HepG2 (cell line): ENCODE measurements around the gene REPIN1. TPM values are rescaled to one million over a fixed set of nuclear protein-coding genes. Genes with fewer than 3 reads are reported as not detected.

Source experiments
- ATAC-seq: fragments of 200-7000 bp; cut with Tn5 transposase; 3 replicates; pipeline ENCODE4 v1.9.1; 2020; ENCODE audit warnings: mild to moderate bottlenecking, moderate library complexity
- BruUV-seq: library from RNA; stranded (reverse); fragments of 400-500 nt; replicated peaks from 2 replicates; lab custom pipeline; 2021; lab: Mats Ljungman, UMichigan
- CTCF ChIA-PET: fragments of 300-600 bp; formaldehyde crosslinking; extraction: SDS; loops from one replicate; lab custom pipeline; 2021; ENCODE audit warnings: low total read pairs, inconsistent platforms, low intra/inter-chr PET ratio; lab: Yijun Ruan, JAX
- POLR2A ChIA-PET: fragments of 350-600 bp; sonication (Branson Sonifier 250); formaldehyde crosslinking; loops from one replicate; lab custom pipeline; 2020; ENCODE audit warnings: antibody characterized with exemption, inconsistent platforms; lab: Yijun Ruan, JAX
- DNase-seq: peaks from one replicate; pipeline ENCODE4 v3.0.0-alpha.2; 2015; ENCODE audit warnings: low spot score
- FAIRE-seq: peaks from 3 replicates; lab custom pipeline; 2011; peaks lifted over from hg19 to GRCh38; lab: Jason Lieb, UNC
- H2AFZ ChIP-seq: one replicate; pipeline ENCODE4 v1.6.1; 2011; ENCODE audit warnings: low read length, inconsistent platforms
- H3K27ac ChIP-seq: fragments of 300-600 bp; 3 replicates; pipeline ENCODE4 v1.8.0; 2011; ENCODE audit warnings: mixed run types, mild to moderate bottlenecking, mixed read lengths, low read length, inconsistent platforms; ENCODE audit not compliant: insufficient read depth; ENCODE audit errors: extremely low read length
- H3K27me3 ChIP-seq, 2 experiments: fragments of 200-600 bp in 1 of 2; 2 replicates in 1 of 2; 3 replicates in 1 of 2; pipeline versions ENCODE4 v1.6.0 to v1.8.0; 2011; ENCODE audit warnings: low read length in 2 of 2, mild to moderate bottlenecking in 2 of 2, moderate library complexity in 2 of 2, inconsistent platforms in 1 of 2; ENCODE audit not compliant: insufficient read depth in 2 of 2, control insufficient read depth in 1 of 2
- H3K36me3 ChIP-seq, 2 experiments: fragments of 200-600 bp in 1 of 2; replicated peaks in 1 of 2; 2 replicates in 1 of 2; 3 replicates in 1 of 2; pipeline versions ENCODE4 v1.5.1 to v1.8.0; 2011; ENCODE audit warnings: low read length in 2 of 2, inconsistent platforms in 1 of 2; ENCODE audit not compliant: insufficient read depth in 2 of 2, control insufficient read depth in 1 of 2
- H3K4me1 ChIP-seq: 2 replicates; pipeline ENCODE4 v1.5.1; 2012; ENCODE audit warnings: low read length, inconsistent platforms; ENCODE audit not compliant: insufficient read depth
- H3K4me2 ChIP-seq: 2 replicates; pipeline ENCODE4 v1.6.0; 2011; ENCODE audit warnings: low read depth, low read length, inconsistent platforms
- H3K4me3 ChIP-seq, 3 experiments: fragments of 200-600 bp in 1 of 3; sonication (generic), shearing (Covaris generic) in 1 of 3; replicated peaks in 1 of 3; 2 replicates each; pipeline ENCODE4 v1.5.1; 2011 to 2016; ENCODE audit warnings: low read length in 3 of 3, inconsistent platforms in 2 of 3, low read depth in 2 of 3, mild to moderate bottlenecking in 2 of 3, control low read depth in 1 of 3, mixed read lengths in 1 of 3; ENCODE audit not compliant: insufficient read depth in 1 of 3
- H3K79me2 ChIP-seq: one replicate; pipeline ENCODE4 v1.6.1; 2011; ENCODE audit warnings: low read length, inconsistent platforms; ENCODE audit not compliant: insufficient read depth
- H3K9ac ChIP-seq: 2 replicates; pipeline ENCODE4 v1.6.0; 2011; ENCODE audit warnings: mild to moderate bottlenecking, low read depth, low read length, inconsistent platforms; ENCODE audit not compliant: insufficient read depth
- H3K9me3 ChIP-seq: 2 replicates; pipeline ENCODE4 v1.5.1; 2012; ENCODE audit warnings: mild to moderate bottlenecking, low read length
- H4K20me1 ChIP-seq: 2 replicates; pipeline ENCODE4 v1.6.0; 2011; ENCODE audit warnings: inconsistent platforms, mild to moderate bottlenecking, low read length, moderate library complexity; ENCODE audit not compliant: insufficient read depth
- AGO2 ChIP-seq: fragments of 200-400 bp; formaldehyde crosslinking; optimal IDR thresholded peaks from 2 replicates; pipeline ENCODE3; 2017; ENCODE audit warnings: mild to moderate bottlenecking, low read depth, low read length, moderate library complexity
- ATF4 ChIP-seq, 2 experiments: fragments of 450-650 bp in 1 of 2; sonication (generic) in 1 of 2; formaldehyde crosslinking; IDR thresholded peaks; 2 replicates each; pipeline versions ENCODE4 v1.5.0 to v1.8.0; 2020 to 2022; ENCODE audit warnings: mild to moderate bottlenecking in 1 of 2, missing genetic modification reagents in 1 of 2
- GZF1 ChIP-seq: sonication (generic); formaldehyde crosslinking; IDR thresholded peaks from 2 replicates; pipeline ENCODE4 v1.5.1; 2020; ENCODE audit warnings: mild to moderate bottlenecking, missing genetic modification reagents
- NR1H2 ChIP-seq: sonication (generic); formaldehyde crosslinking; IDR thresholded peaks from 2 replicates; pipeline ENCODE4 v1.8.1; 2022; ENCODE audit warnings: low read depth, missing genetic modification reagents, borderline replicate concordance
- PBX3 ChIP-seq: sonication (generic); formaldehyde crosslinking; IDR thresholded peaks from 2 replicates; pipeline ENCODE4 v1.8.1; 2023; ENCODE audit warnings: missing genetic modification reagents, inconsistent platforms, borderline replicate concordance
- SMARCE1 ChIP-seq: fragments of 450-650 bp; IDR thresholded peaks from 2 replicates; pipeline ENCODE4 v1.6.1; 2017; ENCODE audit warnings: borderline replicate concordance
- SNAPC4 ChIP-seq: sonication (generic); formaldehyde crosslinking; IDR thresholded peaks from 2 replicates; pipeline ENCODE4 v1.4.0; 2020; ENCODE audit warnings: mild to moderate bottlenecking, missing genetic modification reagents
- ZFP41 ChIP-seq: sonication (generic); formaldehyde crosslinking; IDR thresholded peaks from 2 replicates; pipeline ENCODE4 v1.4.0; 2020; ENCODE audit warnings: mild to moderate bottlenecking, missing genetic modification reagents, borderline replicate concordance
- ZFP82 ChIP-seq: sonication (generic); formaldehyde crosslinking; IDR thresholded peaks from 2 replicates; pipeline ENCODE4 v1.5.1; 2020; ENCODE audit warnings: mild to moderate bottlenecking, missing genetic modification reagents, borderline replicate concordance
- ZNF512B ChIP-seq: sonication (generic); formaldehyde crosslinking; IDR thresholded peaks from 2 replicates; pipeline ENCODE4 v1.5.1; 2020; ENCODE audit warnings: missing genetic modification reagents, mild to moderate bottlenecking, borderline replicate concordance
- WGBS: methylation state at CpG from one replicate; pipeline ENCODE4 v1.1.6; 2017; ENCODE audit warnings: low lambda C conversion rate; 5-methylcytosine and 5-hydroxymethylcytosine counted together
- in situ Hi-C: cut with HindIII; loops from 2 replicates; pipeline ENCODE4 v1.10.0; 2017; ENCODE audit warnings: low pct_unique_long_range_greater_than_20kb; ENCODE audit not compliant: extremely low pct_ligation_motif_present
- intact Hi-C: fragments of 100-400 bp; cut with micrococcal nuclease; formaldehyde crosslinking; loops from one replicate; pipeline ENCODE4 v1.10.0; 2022; ENCODE audit not compliant: unreplicated experiment
- polyA plus RNA-seq, 8 experiments: library from polyadenylated mRNA; depleted of rRNA in 3 of 8; stranded (reverse) in 7 of 8; unstranded in 1 of 8; fragments of >200 nt; fragmentation: Illumina TruSeq in 4 of 8; extraction: Trizol in 4 of 8; gene quantifications; 2 replicates each; pipeline versions ENCODE4 v1.2.1 to v1.2.3, GENCODE V29; 2011 to 2016; ENCODE audit warnings: low read depth in 4 of 8, missing spikeins in 1 of 8, mixed read lengths in 1 of 8; ENCODE audit not compliant: insufficient read depth in 1 of 8
- total RNA-seq, 5 experiments: library from RNA; depleted of rRNA; stranded (reverse); fragments of >200 nt; fragmentation: Illumina TruSeq; extraction: Trizol; gene quantifications; 2 replicates each; pipeline ENCODE4 v1.2.3, GENCODE V29; 2016; ENCODE audit warnings: low read depth in 1 of 5
- TF ChIP-seq, protein P1 (sequence below): sonication (generic); formaldehyde crosslinking; IDR thresholded peaks from 2 replicates; pipeline ENCODE4 v1.5.0; 2020; ENCODE audit warnings: missing genetic modification reagents

The REPIN1 gene
- total and polyA plus RNA-seq, 2 of the 13 experiments (the other 11 are each of a cell fraction or from before 2014, with no cell fraction given) = 69.9 to 108 TPM

DNA sequence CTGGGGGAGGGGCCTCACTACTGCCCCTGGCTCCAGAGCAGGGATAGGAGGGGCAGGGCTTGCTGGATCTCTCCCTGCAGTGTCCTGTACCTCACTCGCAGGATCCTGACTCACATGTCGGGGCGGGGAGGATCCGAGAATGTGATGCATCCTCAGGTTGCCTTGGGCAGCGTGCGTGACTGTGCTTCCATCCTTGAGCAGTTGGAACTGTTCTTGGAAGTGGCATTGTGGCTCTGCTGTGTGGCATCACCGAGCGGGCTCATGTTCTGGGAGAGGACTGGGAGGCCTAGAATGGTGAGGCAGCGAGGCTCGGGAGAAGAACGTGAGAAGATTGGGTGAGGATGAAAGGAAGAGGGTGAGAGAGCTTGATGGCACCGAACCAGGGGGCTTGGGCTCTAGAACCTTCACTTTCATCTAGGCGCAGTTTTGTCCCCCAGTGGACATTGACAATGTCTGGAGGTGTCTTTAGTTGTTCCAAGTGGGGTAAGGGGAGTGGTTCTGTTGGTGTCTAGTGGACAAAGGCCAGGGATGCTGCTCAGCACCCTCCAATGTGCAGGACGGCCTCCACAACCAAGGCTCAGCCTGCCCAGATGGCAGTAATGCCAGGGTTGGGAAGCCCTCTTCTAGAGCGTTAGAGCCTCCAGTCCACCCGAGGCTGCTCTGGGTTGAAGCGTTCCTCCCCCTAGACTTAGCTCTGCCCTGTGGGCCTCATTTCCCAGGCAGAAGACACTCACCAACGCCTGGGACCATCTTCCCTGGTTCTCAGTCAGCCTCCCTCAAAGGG is 35.6 kb upstream of the REPIN1 start:
- DNase-seq = no peak
- BruUV-seq = no TSS peak
- Histone ChIP-seq H3K4me1 (no peaks in the 10 kb centered on the region), H3K9ac (no peak overlapping the region), H3K27me3 (no peaks in the 10 kb centered on the region), H3K4me2 (no peak overlapping the region), H3K79me2 (no peaks in the 10 kb centered on the region), H3K36me3 (peaks cover 21 to 48% of the 10 kb centered on the region in 2 experiments), H3K27ac (no peak overlapping the region), H3K4me3 (no peak overlapping the region), H2AFZ (no peak overlapping the region), H3K9me3 (no peaks in the 10 kb centered on the region), H4K20me1 (0 out of 2 replicates have a peak, but pooled peaks cover 2% of the 10 kb centered on the region)
- in situ Hi-C loops (no loop called here), intact Hi-C loops (no loop called here)
- ATAC-seq = no peak
- FAIRE-seq = no peak
- WGBS = over 99% methylated on average over 14 of the region's 18 CpGs
- ChIA-PET CTCF (no interaction called here), POLR2A (no interaction called here)
- TF ChIP-seq ATF4 (CRISPR knock-in tag; IDR thresholded peaks at IDR 0.05) (no peak), SMARCE1 (no peak), NR1H2 (CRISPR knock-in tag) (no peak), ZFP41 (CRISPR knock-in tag) (no peak), PBX3 (CRISPR knock-in tag) (no peak), ZFP82 (CRISPR knock-in tag) (no peak), ZNF512B (CRISPR knock-in tag) (no peak), GZF1 (CRISPR knock-in tag) (no peak), SNAPC4 (CRISPR knock-in tag) (no peak), AGO2 (peak; percentile 33)
- TF ChIP-seq, protein P1, sequence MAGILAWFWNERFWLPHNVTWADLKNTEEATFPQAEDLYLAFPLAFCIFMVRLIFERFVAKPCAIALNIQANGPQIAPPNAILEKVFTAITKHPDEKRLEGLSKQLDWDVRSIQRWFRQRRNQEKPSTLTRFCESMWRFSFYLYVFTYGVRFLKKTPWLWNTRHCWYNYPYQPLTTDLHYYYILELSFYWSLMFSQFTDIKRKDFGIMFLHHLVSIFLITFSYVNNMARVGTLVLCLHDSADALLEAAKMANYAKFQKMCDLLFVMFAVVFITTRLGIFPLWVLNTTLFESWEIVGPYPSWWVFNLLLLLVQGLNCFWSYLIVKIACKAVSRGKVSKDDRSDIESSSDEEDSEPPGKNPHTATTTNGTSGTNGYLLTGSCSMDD (CRISPR knock-in tag) = no peak
